SK-N-SH treated with all-trans-retinoic acid at 6 μM for 48 hours (cell line): ENCODE results near the gene ABI2.
"Not testable (repeated sequence)": the region's sequence is repeated elsewhere in the genome, so short reads cannot be mapped to it uniquely, and the experiment has no call there.

Source experiments
- ATAC-seq: fragments of 200-7000 bp; cut with Tn5 transposase; 3 replicates; pipeline ENCODE4 v1.9.1; 2020; ENCODE audit warnings: mild to moderate bottlenecking, moderate library complexity
- ARNTL ChIP-seq: fragments of 450-650 bp; formaldehyde crosslinking; IDR thresholded peaks from 2 replicates; pipeline ENCODE4 v1.5.0; 2020; ENCODE audit warnings: low read depth, mild to moderate bottlenecking, moderate library complexity, borderline replicate concordance
- BACH2 ChIP-seq: fragments of 250-450 bp; sonication (Bioruptor Pico); IDR thresholded peaks from 2 replicates; pipeline ENCODE4 v1.9.0; 2021; ENCODE audit warnings: mild to moderate bottlenecking, borderline replicate concordance
- CSDC2 ChIP-seq: fragments of 250-450 bp; sonication (Bioruptor Pico); IDR thresholded peaks from 2 replicates; pipeline ENCODE4 v1.5.0; 2020; ENCODE audit warnings: mild to moderate bottlenecking, moderate library complexity
- ESRRG ChIP-seq: fragments of 250-450 bp; sonication (Bioruptor Pico); IDR thresholded peaks from 2 replicates; pipeline ENCODE4 v1.6.1; 2021; ENCODE audit warnings: mild to moderate bottlenecking
- ISL1 ChIP-seq: fragments of 250-450 bp; sonication (Bioruptor Pico); IDR thresholded peaks from 2 replicates; pipeline ENCODE4 v2.1.2; 2022; ENCODE audit warnings: mild to moderate bottlenecking, moderate library complexity
- OSR1 ChIP-seq: fragments of 250-450 bp; sonication (Bioruptor Pico); IDR thresholded peaks from 2 replicates; pipeline ENCODE4 v1.8.0; 2022; ENCODE audit warnings: moderate library complexity, mild to moderate bottlenecking, inconsistent platforms
- PPARA ChIP-seq: fragments of 250-450 bp; sonication (Bioruptor Pico); IDR thresholded peaks from 2 replicates; pipeline ENCODE4 v1.5.0; 2020; ENCODE audit warnings: mild to moderate bottlenecking, borderline replicate concordance
- RARB ChIP-seq: fragments of 250-450 bp; sonication (Bioruptor Pico); IDR thresholded peaks from 2 replicates; pipeline ENCODE4 v1.8.0; 2021; ENCODE audit warnings: mild to moderate bottlenecking, moderate library complexity
- SNAI2 ChIP-seq: fragments of 250-450 bp; sonication (Bioruptor Pico); IDR thresholded peaks from 2 replicates; pipeline ENCODE4 v1.5.0; 2020; ENCODE audit warnings: mild to moderate bottlenecking, moderate library complexity
- TCF4 ChIP-seq: fragments of 250-450 bp; sonication (Bioruptor Pico); IDR thresholded peaks from 2 replicates; pipeline ENCODE4 v1.8.0; 2021; ENCODE audit warnings: mild to moderate bottlenecking, moderate library complexity, borderline replicate concordance
- TOX ChIP-seq: fragments of 250-450 bp; sonication (Bioruptor Pico); IDR thresholded peaks from 2 replicates; pipeline ENCODE4 v1.8.0; 2021; ENCODE audit warnings: mild to moderate bottlenecking, moderate library complexity, borderline replicate concordance
- ZC3H10 ChIP-seq: fragments of 250-450 bp; sonication (Bioruptor Pico); IDR thresholded peaks from 2 replicates; pipeline ENCODE4 v1.5.1; 2021; ENCODE audit warnings: mild to moderate bottlenecking, moderate library complexity
- ZFP3 ChIP-seq: fragments of 250-450 bp; sonication (Bioruptor Pico); IDR thresholded peaks from 2 replicates; pipeline ENCODE4 v1.5.0; 2020; ENCODE audit warnings: mild to moderate bottlenecking, moderate library complexity
- ZFP30 ChIP-seq: fragments of 450-650 bp; formaldehyde crosslinking; IDR thresholded peaks from 2 replicates; pipeline ENCODE4 v1.5.0; 2022; ENCODE audit warnings: mild to moderate bottlenecking, moderate library complexity
- ZNF565 ChIP-seq: fragments of 450-650 bp; formaldehyde crosslinking; conservative IDR thresholded peaks from 2 replicates; pipeline ENCODE4 v1.5.0; 2020; ENCODE audit warnings: low read depth, mild to moderate bottlenecking, moderate library complexity
- TF ChIP-seq, protein P1 (sequence below): fragments of 250-450 bp; sonication (Bioruptor Pico); IDR thresholded peaks from 2 replicates; pipeline ENCODE4 v1.5.1; 2021; ENCODE audit warnings: mild to moderate bottlenecking, moderate library complexity
- TF ChIP-seq, protein P2 (sequence below): fragments of 250-450 bp; sonication (Bioruptor Pico); IDR thresholded peaks from 2 replicates; pipeline ENCODE4 v1.8.0; 2021; ENCODE audit warnings: low read depth, mild to moderate bottlenecking, moderate library complexity, borderline replicate concordance
- TF ChIP-seq, protein P3 (sequence below): fragments of 250-450 bp; sonication (Bioruptor Pico); IDR thresholded peaks from 2 replicates; pipeline ENCODE4 v1.5.0; 2020; ENCODE audit warnings: mild to moderate bottlenecking, moderate library complexity

ABI2 gene

DNA sequence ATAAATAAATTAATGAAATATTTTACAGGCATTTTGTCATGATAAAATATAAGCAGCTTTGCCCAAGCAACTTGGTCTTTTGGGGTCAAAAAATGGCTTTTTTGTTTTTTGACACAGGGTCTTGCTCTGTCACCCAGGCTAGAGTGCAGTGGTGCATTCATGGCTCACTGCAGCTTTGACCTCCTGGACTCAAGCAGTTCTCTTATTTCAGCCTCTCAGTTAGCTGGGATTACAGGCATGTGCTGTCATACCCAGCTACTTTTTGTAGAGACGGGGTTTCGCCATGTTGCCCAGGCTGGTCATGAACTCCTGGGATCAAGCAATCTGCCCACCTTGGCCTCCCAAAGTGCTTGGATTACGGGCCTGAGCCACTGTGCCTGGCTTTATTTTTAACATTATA is 51.0 kb downstream of the ABI2 start:
- TF ChIP-seq OSR1 (CRISPR knock-in tag) (no peak), TCF4 (no peak), ARNTL (CRISPR knock-in tag) (no peak), PPARA (CRISPR knock-in tag) (no peak), ISL1 (CRISPR knock-in tag) (no peak), ZFP3 (no peak), SNAI2 (no peak), ESRRG (CRISPR knock-in tag) (no peak), TOX (CRISPR knock-in tag) (no peak), CSDC2 (CRISPR knock-in tag) (no peak), ZFP30 (CRISPR knock-in tag) (no peak), BACH2 (CRISPR knock-in tag) (no peak)
- TF ChIP-seq, protein P1, sequence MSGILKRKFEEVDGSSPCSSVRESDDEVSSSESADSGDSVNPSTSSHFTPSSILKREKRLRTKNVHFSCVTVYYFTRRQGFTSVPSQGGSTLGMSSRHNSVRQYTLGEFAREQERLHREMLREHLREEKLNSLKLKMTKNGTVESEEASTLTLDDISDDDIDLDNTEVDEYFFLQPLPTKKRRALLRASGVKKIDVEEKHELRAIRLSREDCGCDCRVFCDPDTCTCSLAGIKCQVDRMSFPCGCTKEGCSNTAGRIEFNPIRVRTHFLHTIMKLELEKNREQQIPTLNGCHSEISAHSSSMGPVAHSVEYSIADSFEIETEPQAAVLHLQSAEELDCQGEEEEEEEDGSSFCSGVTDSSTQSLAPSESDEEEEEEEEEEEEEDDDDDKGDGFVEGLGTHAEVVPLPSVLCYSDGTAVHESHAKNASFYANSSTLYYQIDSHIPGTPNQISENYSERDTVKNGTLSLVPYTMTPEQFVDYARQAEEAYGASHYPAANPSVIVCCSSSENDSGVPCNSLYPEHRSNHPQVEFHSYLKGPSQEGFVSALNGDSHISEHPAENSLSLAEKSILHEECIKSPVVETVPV (CRISPR knock-in tag), result no peak
- TF ChIP-seq, protein P2, sequence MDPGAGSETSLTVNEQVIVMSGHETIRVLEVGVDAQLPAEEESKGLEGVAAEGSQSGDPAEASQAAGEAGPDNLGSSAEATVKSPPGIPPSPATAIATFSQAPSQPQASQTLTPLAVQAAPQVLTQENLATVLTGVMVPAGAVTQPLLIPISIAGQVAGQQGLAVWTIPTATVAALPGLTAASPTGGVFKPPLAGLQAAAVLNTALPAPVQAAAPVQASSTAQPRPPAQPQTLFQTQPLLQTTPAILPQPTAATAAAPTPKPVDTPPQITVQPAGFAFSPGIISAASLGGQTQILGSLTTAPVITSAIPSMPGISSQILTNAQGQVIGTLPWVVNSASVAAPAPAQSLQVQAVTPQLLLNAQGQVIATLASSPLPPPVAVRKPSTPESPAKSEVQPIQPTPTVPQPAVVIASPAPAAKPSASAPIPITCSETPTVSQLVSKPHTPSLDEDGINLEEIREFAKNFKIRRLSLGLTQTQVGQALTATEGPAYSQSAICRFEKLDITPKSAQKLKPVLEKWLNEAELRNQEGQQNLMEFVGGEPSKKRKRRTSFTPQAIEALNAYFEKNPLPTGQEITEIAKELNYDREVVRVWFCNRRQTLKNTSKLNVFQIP (CRISPR knock-in tag), result no peak
- TF ChIP-seq, protein P3, sequence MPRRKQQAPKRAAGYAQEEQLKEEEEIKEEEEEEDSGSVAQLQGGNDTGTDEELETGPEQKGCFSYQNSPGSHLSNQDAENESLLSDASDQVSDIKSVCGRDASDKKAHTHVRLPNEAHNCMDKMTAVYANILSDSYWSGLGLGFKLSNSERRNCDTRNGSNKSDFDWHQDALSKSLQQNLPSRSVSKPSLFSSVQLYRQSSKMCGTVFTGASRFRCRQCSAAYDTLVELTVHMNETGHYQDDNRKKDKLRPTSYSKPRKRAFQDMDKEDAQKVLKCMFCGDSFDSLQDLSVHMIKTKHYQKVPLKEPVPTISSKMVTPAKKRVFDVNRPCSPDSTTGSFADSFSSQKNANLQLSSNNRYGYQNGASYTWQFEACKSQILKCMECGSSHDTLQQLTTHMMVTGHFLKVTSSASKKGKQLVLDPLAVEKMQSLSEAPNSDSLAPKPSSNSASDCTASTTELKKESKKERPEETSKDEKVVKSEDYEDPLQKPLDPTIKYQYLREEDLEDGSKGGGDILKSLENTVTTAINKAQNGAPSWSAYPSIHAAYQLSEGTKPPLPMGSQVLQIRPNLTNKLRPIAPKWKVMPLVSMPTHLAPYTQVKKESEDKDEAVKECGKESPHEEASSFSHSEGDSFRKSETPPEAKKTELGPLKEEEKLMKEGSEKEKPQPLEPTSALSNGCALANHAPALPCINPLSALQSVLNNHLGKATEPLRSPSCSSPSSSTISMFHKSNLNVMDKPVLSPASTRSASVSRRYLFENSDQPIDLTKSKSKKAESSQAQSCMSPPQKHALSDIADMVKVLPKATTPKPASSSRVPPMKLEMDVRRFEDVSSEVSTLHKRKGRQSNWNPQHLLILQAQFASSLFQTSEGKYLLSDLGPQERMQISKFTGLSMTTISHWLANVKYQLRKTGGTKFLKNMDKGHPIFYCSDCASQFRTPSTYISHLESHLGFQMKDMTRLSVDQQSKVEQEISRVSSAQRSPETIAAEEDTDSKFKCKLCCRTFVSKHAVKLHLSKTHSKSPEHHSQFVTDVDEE (CRISPR knock-in tag), result no peak
- no peak for ATAC-seq

DNA sequence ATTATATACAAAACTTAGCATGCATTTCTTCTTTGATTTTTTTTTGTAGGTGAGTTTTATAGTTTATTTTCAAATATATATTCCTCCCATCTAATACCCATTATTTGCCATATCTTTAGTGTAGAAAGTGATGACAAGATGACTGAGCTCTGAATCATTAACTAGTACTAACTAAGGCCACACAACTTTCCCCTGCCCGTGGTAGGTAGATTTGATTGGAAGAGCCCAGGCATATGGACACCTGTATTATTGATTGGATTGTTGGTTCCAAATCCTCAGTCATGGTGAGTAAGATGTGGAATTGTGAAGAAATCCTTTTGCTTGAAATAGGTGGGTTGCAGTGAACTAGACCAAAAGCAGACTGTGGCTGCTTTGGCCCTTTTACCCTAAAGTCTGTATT is 54.8 kb downstream of the ABI2 start:
- no peak for ATAC-seq
- TF ChIP-seq RARB (CRISPR knock-in tag), result no peak
- no peak for TF ChIP-seq ZC3H10 (CRISPR knock-in tag)
- no peak for TF ChIP-seq ISL1 (CRISPR knock-in tag)

DNA sequence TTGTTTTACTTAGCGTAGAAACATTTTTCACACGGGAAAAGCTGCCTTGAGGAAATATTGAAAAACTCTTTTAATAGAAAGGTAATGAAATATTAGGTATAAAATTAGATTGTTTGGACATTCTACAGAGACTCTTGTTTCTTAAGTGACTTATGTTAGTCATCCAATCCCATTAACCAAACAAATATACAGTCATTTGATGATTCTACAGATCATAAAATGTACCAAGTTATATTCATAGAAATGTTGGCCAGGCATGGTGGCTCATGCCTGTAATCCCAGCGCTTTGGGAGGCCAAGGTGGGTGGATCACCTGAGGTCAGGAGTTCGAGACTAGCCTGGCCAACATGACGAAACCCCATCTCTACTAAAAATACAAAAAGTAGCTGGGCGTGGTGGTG is 60.0 kb downstream of the ABI2 start:
- 0 out of 2 replicates have a peak, but pooled peaks have one; percentile 13 for TF ChIP-seq ZC3H10 (CRISPR knock-in tag)
- not testable (repeated sequence) for ATAC-seq

DNA sequence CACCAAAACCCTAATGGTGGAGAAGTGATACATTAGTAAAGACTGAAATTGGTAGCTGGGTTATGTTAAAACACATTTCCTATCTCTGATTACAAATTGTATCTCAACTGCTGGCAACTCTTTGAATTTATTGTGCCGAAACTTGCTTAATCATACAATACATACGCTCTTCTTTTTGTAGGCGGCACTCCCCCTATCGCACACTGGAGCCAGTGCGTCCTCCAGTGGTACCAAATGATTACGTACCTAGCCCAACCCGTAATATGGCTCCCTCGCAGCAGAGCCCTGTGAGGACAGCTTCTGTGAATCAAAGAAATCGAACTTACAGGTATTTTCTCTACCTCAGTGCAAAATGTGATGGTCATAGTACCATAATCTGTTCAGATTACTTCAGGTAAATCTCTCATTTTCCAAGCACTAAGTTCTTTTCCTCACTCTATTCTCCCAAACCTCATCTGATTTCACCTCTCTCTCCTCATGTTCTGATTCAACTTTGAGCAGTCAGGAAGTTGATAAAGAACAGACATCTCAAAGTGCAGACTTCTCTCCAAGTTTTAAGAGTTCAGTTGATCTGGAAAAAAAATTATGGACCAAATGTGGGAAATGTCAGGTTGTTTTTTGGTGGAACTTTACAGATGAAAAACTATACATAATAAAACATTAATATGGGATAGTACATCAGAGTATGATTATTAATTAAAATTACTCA is 66.5 kb downstream of the ABI2 start:
- peak; percentile 46; the same call in 1 of the 3 replicates for ATAC-seq
- 0 out of 2 replicates have a peak, but pooled peaks have one; percentile 14 for TF ChIP-seq ISL1 (CRISPR knock-in tag)
- TF ChIP-seq TOX (CRISPR knock-in tag), result no peak

DNA sequence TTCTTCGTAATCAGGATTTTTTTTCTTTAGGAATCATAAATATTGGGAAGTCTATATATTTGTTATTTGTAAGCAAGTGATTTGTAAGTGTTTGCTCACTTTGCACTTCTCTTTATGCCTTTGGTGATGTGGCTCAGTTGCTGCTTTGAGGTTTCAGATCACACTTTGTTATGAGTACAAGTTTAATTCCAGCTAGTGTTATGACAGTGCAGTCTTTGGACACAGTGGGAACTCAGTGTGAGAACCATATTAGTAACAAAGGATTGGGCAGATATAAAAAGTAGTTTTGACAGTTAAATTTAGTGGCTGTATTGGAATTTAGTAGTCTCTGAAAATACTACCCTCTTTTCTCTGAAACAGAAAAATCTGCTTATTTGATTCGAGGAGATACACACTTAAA is 67.7 kb downstream of the ABI2 start:
- TF ChIP-seq, protein P2 (CRISPR knock-in tag), result no peak
- TF ChIP-seq ZNF565 (CRISPR knock-in tag), result no peak
- no peak for ATAC-seq
